Suprapubic skin (tissue), 3 donors: ENCODE data around the gene LILRA5.

Experiments
- CTCF ChIP-seq, 2 donors: fragments of 200-600 bp in 1 of 2; fragments of 450-650 bp in 1 of 2; sonication (generic) in 1 of 2; IDR thresholded peaks; one replicate each; pipeline ENCODE4 v1.5.1; 2016 to 2019; ENCODE audit warnings: antibody characterized with exemption in 2 of 2, mild to moderate bottlenecking in 1 of 2, moderate library complexity in 1 of 2
- EP300 ChIP-seq: sonication (generic); formaldehyde crosslinking; IDR thresholded peaks from one replicate; pipeline ENCODE4 v1.6.1; 2017; ENCODE audit warnings: antibody characterized with exemption
- POLR2A ChIP-seq, 2 donors: fragments of 450-650 bp; IDR thresholded peaks; one replicate each; pipeline ENCODE4 v1.6.1; 2017; ENCODE audit warnings: antibody characterized with exemption in 2 of 2, mild to moderate bottlenecking in 2 of 2, moderate library complexity in 2 of 2

- TF ChIP-seq CTCF (IDR thresholded peaks at IDR 0.05), result no peak
- no peak for TF ChIP-seq EP300
- TF ChIP-seq POLR2A (IDR thresholded peaks at IDR 0.05), result no peak
Observed at GRCh38 chr19:54319049-54319448, 6.1 kb upstream of the LILRA5 start.
